Kidney epithelial cell (primary cell): ENCODE results near the gene STXBP1. TPM values are rescaled to one million over a fixed set of nuclear protein-coding genes. Genes with fewer than 3 reads are reported as not detected.

Source experiments
- DNase-seq: peaks from one replicate; pipeline ENCODE4 v3.0.0-alpha.2; 2010; ENCODE audit warnings: low read depth
- H3K27me3 ChIP-seq: 2 replicates; pipeline ENCODE4 v1.6.0; 2011; ENCODE audit warnings: low read length; ENCODE audit not compliant: control insufficient read depth, insufficient read depth
- H3K36me3 ChIP-seq: 2 replicates; pipeline ENCODE4 v1.5.1; 2011; ENCODE audit warnings: low read length; ENCODE audit not compliant: control insufficient read depth, insufficient read depth
- H3K4me3 ChIP-seq: 2 replicates; pipeline ENCODE4 v1.5.1; 2011; ENCODE audit warnings: low read depth, mild to moderate bottlenecking, control low read depth, low read length
- CTCF ChIP-seq: IDR thresholded peaks from 2 replicates; pipeline ENCODE4 v1.5.1; 2011; ENCODE audit warnings: mild to moderate bottlenecking, moderate library complexity, low read length, control low read depth, inconsistent platforms; ENCODE audit not compliant: insufficient read depth, poor library complexity, severe bottlenecking
- total RNA-seq: library from RNA; depleted of rRNA; stranded (reverse); fragments of >200 nt; gene quantifications from 2 replicates; pipeline ENCODE4 v1.2.3, GENCODE V29; 2015

STXBP1 gene
- total RNA-seq, 1 donor from 2014 or later: 27.5 TPM

DNA sequence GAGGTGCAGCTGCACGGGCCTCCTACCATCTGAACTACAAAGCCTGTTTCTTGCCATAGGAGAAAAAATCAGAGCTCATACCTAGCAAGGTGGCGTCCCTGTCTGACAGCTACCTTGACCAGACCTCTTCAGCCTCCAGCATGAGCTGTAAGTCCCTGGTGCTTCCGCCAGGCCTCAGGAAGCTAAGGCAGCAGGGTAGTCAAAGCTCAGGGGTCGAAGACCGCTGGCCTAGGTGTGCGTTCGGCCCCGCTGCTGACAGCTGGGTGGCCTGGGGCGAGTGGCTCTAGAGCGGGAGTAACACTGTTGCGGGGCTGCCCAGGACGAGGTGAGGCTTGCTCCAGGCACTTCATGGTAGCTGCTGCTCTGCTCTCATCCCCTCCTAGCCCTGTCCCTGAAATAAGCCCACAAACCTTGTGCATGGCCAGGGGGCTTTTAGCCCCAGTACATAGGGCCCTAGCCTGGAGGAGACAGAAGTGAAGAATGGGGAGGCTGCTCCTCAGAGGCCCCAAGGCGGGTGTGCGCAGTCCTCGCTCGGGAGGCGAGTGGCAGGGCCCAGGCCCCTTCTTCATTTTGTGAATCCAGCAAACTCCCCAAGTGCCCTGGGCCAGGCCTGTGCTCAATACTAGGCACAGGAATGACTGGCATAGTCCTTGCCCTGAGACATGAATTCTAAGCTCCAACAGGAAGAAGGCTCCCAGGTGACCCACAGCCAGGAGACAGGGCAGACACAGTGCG, 117.6 kb downstream of the STXBP1 start:
- no peak for DNase-seq
- no peak for TF ChIP-seq CTCF
- Histone ChIP-seq H3K4me3 (no peak overlapping the region), H3K27me3 (no peaks in the 10 kb centered on the region), H3K36me3 (no peaks in the 10 kb centered on the region)

- H3K36me3 ChIP-seq: no peaks in the 10 kb centered on the region
- no peak for TF ChIP-seq CTCF
- DNase-seq: no peak
- no peaks in the 10 kb centered on the region for H3K27me3 ChIP-seq
- H3K4me3 ChIP-seq: no peak overlapping the region
Observed at GRCh38 chr9:127730262-127730661, 118.2 kb downstream of the STXBP1 start.

GRCh38 chr9:127730799-127731410, 118.8 kb downstream of the STXBP1 start:
- TF ChIP-seq CTCF: no peak
- no peaks in the 10 kb centered on the region for H3K27me3 ChIP-seq
- no peak for DNase-seq
- H3K4me3 ChIP-seq: no peak overlapping the region
- no peaks in the 10 kb centered on the region for H3K36me3 ChIP-seq

GRCh38 chr9:127731938-127732337, 119.9 kb downstream of the STXBP1 start:
- no peaks in the 10 kb centered on the region for H3K36me3 ChIP-seq
- no peak for DNase-seq
- TF ChIP-seq CTCF: no peak

GRCh38 chr9:127732444-127732843, 120.4 kb downstream of the STXBP1 start:
- Histone ChIP-seq H3K27me3 (no peaks in the 10 kb centered on the region), H3K36me3 (no peaks in the 10 kb centered on the region), H3K4me3 (no peak overlapping the region)
- DNase-seq: no peak
- no peak for TF ChIP-seq CTCF

More at GRCh38 chr9:127731938-127732337, 119.9 kb downstream of the STXBP1 start:
- H3K4me3 ChIP-seq: no peak overlapping the region
- H3K27me3 ChIP-seq: no peaks in the 10 kb centered on the region

- DNase-seq: no peak
- Histone ChIP-seq H3K4me3 (no peak overlapping the region), H3K27me3 (no peaks in the 10 kb centered on the region), H3K36me3 (no peaks in the 10 kb centered on the region)
- TF ChIP-seq CTCF: no peak
Observed at GRCh38 chr9:127733614-127734013, 121.5 kb downstream of the STXBP1 start.
